ENCODE measurements around the gene SORCS2. TPM values are rescaled to one million over a fixed set of nuclear protein-coding genes. Genes with fewer than 3 reads are reported as not detected.

The SORCS2 gene
- total RNA-seq, 6 donors from 2014 or later, result 2.2 to 28.3 (median 7.2) TPM

GRCh38 chr4:7559741-7560395 is 367.5 kb downstream of the SORCS2 start:
- Histone ChIP-seq H3K4me3 (no peak overlapping the region), H3K9me3 (peaks cover 0 to 15% (median 0%) of the 10 kb centered on the region in 4 donors), H3K27me3 (no peaks in the 10 kb centered on the region), H3K27ac (no peak overlapping the region), H3K4me1 (no peaks in the 10 kb centered on the region), H3K36me3 (no peaks in the 10 kb centered on the region)
- no peak for ATAC-seq (ENCODE audit: low FRiP score in 2 of 2)
- WGBS, 2 donors, result 85 to 89% methylated on average over 11 to 16 of the region's 16 CpGs
- no peak for DNase-seq
- TF ChIP-seq EP300 (IDR thresholded peaks at IDR 0.05) (no peak), POLR2A (IDR thresholded peaks at IDR 0.05) (no peak), POLR2AphosphoS5 (IDR thresholded peaks at IDR 0.05) (no peak)
- TF ChIP-seq, protein P1, sequence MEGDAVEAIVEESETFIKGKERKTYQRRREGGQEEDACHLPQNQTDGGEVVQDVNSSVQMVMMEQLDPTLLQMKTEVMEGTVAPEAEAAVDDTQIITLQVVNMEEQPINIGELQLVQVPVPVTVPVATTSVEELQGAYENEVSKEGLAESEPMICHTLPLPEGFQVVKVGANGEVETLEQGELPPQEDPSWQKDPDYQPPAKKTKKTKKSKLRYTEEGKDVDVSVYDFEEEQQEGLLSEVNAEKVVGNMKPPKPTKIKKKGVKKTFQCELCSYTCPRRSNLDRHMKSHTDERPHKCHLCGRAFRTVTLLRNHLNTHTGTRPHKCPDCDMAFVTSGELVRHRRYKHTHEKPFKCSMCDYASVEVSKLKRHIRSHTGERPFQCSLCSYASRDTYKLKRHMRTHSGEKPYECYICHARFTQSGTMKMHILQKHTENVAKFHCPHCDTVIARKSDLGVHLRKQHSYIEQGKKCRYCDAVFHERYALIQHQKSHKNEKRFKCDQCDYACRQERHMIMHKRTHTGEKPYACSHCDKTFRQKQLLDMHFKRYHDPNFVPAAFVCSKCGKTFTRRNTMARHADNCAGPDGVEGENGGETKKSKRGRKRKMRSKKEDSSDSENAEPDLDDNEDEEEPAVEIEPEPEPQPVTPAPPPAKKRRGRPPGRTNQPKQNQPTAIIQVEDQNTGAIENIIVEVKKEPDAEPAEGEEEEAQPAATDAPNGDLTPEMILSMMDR (IDR thresholded peaks at IDR 0.05), result no peak

DNA sequence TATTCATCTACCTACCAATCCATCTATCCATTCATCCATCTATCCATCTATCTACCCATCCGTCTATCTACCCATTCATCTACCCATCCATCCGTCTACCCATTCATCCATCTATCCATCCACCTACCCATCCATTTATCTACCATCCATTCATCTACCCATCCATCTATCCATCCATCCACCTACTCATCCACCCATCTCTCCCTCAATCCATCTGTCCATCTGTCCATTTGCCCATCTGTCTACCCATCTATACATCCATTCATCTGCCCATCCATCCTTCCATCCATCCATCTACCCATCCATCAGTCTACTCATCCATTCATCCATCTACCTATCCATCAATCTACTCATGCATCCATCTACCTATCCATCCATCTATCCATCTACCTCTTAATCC is 369.2 kb downstream of the SORCS2 start:
- no peak for ATAC-seq (ENCODE audit: low FRiP score in 2 of 2)
- Histone ChIP-seq H3K4me3 (no peak overlapping the region), H3K4me1 (no peaks in the 10 kb centered on the region), H3K27me3 (no peaks in the 10 kb centered on the region), H3K27ac (no peak overlapping the region), H3K9me3 (peaks cover 0 to under 1% (median 0%) of the 10 kb centered on the region in 4 donors), H3K36me3 (no peaks in the 10 kb centered on the region)
- no peak for TF ChIP-seq POLR2AphosphoS5 (IDR thresholded peaks at IDR 0.05)
- TF ChIP-seq, protein P1 (IDR thresholded peaks at IDR 0.05), result no peak
- no peak for TF ChIP-seq POLR2A (IDR thresholded peaks at IDR 0.05)
- no peak for TF ChIP-seq EP300 (IDR thresholded peaks at IDR 0.05)
- DNase-seq, result no peak
- WGBS, 2 donors, result 72 to 77% methylated on average over 2 of the region's 2 CpGs

- TF ChIP-seq, protein P1 (IDR thresholded peaks at IDR 0.05), result no peak
- TF ChIP-seq POLR2A (IDR thresholded peaks at IDR 0.05), result no peak
- TF ChIP-seq EP300 (IDR thresholded peaks at IDR 0.05), result no peak
- no peak for TF ChIP-seq POLR2AphosphoS5 (IDR thresholded peaks at IDR 0.05)
Observed at GRCh38 chr4:7564242-7564641, 371.9 kb downstream of the SORCS2 start.

GRCh38 chr4:7565483-7565882 is 373.1 kb downstream of the SORCS2 start:
- H3K9me3 ChIP-seq, result peaks cover 0 to 3% (median 1%) of the 10 kb centered on the region in 4 donors
- no peak overlapping the region for H3K27ac ChIP-seq
- H3K27me3 ChIP-seq, result no peaks in the 10 kb centered on the region
- TF ChIP-seq POLR2A (IDR thresholded peaks at IDR 0.05) (no peak), EP300 (IDR thresholded peaks at IDR 0.05) (no peak), POLR2AphosphoS5 (IDR thresholded peaks at IDR 0.05) (no peak)
- TF ChIP-seq, protein P1 (IDR thresholded peaks at IDR 0.05), result no peak
- no peaks in the 10 kb centered on the region for H3K36me3 ChIP-seq
- no peak for DNase-seq
- H3K4me3 ChIP-seq, result no peak overlapping the region
- WGBS, 2 donors, result 86% methylated on average over 4 of the region's 4 CpGs
- H3K4me1 ChIP-seq, result no peaks in the 10 kb centered on the region
- ATAC-seq (ENCODE audit: low FRiP score in 2 of 2), result no peak

More at GRCh38 chr4:7564242-7564641, 371.9 kb downstream of the SORCS2 start:
- Histone ChIP-seq H3K4me1 (no peaks in the 10 kb centered on the region), H3K36me3 (no peaks in the 10 kb centered on the region), H3K9me3 (peaks cover 0 to 2% (median 0%) of the 10 kb centered on the region in 4 donors), H3K27ac (no peak overlapping the region), H3K4me3 (no peak overlapping the region), H3K27me3 (no peaks in the 10 kb centered on the region)
- ATAC-seq (ENCODE audit: low FRiP score in 2 of 2), result no peak
- 67 to 75% methylated on average over 4 to 5 of the region's 5 CpGs for WGBS, 2 donors
- no peak for DNase-seq
